Nucleus accumbens (tissue), 56 donors: ENCODE results near the gene MAGI1.
"Not testable (repeated sequence)": the region's sequence is repeated elsewhere in the genome, so short reads cannot be mapped to it uniquely, and the experiment has no call there.

ENCODE experiments used
- DNase-seq, 56 donors: peaks; one replicate each; lab custom pipeline; 2025; lab: John Stamatoyannopoulos, UW

Gene MAGI1

DNA sequence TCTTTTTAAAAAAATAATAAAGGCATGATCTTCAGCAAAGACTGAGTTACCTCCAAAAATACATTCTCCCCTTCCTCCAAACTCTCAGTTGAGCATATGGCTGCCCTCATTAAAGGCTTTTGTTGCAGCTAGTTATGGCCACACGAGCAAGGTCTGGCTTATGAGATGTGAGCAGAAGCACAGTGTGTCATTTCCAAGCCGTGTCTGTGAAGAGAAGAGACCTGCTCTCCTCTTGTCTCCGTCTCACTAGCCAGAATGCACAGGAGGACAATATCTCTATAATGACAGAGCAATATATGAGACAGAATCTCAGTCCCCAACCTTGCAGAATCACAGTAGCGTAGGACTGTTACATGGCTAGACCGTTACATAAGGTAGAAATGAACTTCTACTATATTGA is 152.3 kb downstream of the MAGI1 start:
- no peak for DNase-seq

DNA sequence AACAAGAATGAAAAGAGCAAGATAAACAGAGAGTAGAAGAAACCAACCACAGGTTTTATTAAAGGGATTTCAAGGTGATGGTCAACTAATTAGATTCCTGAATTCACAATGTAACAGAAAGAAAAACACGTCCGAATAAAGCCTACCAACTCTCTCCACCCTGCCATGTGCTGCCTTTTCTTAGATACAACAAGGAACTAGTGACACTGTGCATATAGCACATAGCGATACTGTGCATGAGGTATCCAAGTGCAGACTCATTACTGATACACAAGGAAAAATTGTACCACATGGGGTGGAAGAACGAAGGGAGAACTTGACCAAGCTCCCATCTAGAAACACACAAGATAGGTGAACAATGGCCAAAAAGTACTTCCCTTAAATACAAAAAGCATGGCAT is 154.6 kb downstream of the MAGI1 start:
- no peak for DNase-seq

GRCh38 chr3:65883613-65884012 is 155.1 kb downstream of the MAGI1 start:
- no peak for DNase-seq

- no peak for DNase-seq
Measured at GRCh38 chr3:65880350-65880749, 158.4 kb downstream of the MAGI1 start.

GRCh38 chr3:65879372-65879771 is 159.3 kb downstream of the MAGI1 start:
- no peak for DNase-seq

GRCh38 chr3:65878831-65879230 is 159.9 kb downstream of the MAGI1 start:
- no peak for DNase-seq

GRCh38 chr3:65877160-65877559 is 161.6 kb downstream of the MAGI1 start:
- DNase-seq, result no peak

GRCh38 chr3:65876028-65876420 is 162.7 kb downstream of the MAGI1 start:
- no peak for DNase-seq

DNA sequence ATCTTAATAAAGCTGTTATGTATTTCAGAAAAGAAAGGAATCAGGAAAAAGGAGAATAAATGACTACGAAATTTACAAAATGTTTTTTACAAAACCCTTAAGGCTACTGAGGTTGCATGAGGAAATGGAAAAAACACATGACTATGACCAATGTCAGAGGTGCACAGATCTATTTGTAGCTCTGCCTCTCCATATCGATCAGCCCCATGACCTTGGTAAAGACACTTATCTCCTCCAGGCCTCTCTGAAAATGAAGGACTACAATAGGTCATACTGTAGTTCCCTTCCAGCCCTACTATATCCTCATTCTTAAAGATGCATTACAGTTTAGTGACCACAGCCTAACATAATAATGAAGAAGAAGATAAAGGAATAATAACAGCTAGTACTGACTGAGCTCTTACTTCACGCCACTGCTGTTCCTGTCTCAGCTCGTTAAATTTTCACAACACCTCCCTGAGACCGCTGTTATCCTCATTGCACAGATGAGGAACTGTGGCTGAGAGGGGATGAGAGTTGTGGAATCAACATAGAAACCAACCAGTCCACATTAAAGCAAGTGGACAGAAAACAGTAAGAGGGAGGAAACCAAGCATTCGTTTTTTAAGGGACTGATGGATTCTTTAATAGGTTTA is 163.2 kb downstream of the MAGI1 start:
- no peak for DNase-seq

DNA sequence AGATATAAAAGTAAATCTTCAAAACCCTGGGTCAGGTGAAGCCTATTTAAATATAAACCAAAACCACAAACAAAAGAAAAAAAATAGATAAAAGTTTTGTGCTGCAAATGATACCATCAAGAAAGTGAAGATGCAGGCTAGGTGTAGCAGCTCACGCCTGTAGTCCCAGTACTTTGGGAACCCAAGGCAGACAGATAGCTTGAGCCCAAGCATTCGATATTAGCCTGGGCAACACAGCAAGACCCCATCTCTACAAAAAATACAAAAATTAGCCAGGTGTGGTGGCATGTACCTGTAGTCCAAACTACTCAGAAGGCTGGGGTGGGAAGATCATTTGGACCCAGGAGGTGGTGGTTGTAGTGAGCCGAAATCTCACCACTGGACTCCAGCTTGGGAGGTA is 164.8 kb downstream of the MAGI1 start:
- no peak for DNase-seq

DNA sequence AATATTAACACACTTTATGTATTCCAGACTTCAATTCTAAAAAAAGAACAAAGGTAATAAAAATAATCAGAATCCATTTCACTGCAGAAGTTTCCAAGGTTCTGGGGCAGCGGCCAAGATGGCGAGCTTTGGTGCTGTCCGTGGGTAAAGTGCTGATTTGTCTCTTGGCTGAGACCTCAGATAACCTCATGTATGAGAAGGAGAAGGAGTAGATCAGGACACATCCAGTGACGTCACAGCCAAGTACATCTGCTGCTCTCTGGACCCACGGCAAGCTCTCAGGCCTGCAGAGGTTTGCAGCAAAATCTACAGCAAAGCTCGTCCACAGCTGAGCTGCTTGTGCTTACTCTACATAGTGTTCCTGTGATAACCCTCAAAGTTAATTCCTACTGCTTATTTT is 165.7 kb downstream of the MAGI1 start:
- no peak for DNase-seq

- DNase-seq, result peak in 2 of 56 donors; percentile 1 to 7
Measured at GRCh38 chr3:65871305-65872141, 167.2 kb downstream of the MAGI1 start.

DNA sequence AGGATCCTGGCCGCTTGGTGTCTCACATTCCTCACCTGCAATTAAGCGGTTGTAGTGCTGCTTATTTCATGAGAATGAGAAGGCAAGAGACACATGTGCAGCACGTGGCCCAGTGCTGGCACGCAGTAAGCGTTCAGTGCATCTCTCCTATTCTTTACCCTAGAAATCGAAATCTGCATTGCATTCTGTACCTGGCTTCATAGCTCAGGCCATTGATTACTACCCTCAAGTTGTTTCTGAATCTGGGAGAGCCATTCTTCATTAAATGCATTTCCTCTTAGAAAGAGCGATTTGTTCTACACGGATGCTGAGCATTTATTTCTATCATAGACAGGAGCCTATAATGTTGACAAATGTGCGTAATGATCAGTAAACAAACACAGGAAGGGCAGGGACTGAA is 168.9 kb downstream of the MAGI1 start:
- DNase-seq, result no peak

- DNase-seq, result no peak
Measured at GRCh38 chr3:65867463-65868210, 171.1 kb downstream of the MAGI1 start.

DNA sequence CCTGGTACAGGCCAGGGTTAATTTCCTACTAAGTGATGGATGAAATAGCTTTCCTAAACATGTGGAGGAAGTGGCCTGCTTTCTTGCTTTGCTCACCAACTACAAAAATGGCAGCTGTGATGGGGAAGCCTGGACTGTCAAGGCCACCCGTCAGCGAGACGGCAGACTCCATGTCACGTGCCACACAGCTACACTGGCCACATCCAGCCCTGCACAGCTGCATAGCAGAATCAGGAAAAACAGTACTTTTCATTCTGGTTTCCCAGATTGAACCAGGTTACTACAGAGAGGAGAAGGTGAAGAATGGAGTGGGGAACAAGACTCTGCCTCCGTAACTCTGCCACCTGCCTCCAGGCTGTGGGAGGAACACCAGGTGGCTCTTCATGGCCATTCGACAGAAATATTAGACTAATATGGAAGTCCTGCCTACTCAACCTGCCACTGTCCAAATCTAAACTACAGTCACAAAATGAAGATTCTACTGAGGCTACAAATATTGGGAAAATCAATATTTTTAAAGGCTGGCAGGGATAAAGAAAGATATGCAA is 174.3 kb downstream of the MAGI1 start:
- no peak for DNase-seq

- DNase-seq, result no peak
Measured at GRCh38 chr3:65861718-65862117, 177.0 kb downstream of the MAGI1 start.

DNA sequence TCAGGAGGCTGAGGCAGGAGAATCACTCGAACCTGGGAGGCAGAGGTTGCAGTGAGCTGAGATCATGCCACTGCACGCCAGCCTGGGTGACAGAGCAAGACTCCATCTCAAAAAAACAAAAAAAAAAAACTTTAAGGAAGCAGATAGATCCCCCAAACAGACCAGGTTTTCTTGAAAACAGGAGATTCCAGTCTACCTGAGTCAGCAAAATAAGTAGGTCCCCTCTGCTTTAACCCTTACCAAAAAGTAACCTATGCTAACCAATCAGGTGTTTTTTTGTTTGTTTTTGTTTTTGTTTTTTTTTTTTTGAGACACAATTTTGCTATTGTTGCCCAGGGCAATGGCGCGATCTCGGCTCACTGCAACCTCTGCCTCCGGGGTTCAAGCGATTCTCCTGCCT is 179.1 kb downstream of the MAGI1 start:
- DNase-seq, result not testable (repeated sequence)

DNA sequence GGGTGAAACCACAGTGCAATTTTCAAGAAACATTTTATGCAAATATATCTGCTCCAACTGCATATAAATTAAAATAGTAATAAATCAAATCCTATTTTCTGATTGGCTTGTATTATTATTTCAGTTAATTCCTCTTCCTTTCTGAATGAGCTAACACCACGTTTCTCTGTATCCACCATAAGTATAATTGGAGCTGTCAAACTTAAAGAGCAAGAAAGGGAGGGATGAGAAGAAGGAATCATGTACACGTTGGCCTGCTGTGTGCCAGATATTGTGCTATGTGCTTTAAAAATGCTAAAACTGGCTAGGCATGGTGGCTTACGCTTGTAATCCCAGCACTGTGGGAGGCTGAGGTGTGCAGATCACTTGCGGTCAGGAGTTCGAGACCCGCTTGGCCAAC is 180.0 kb downstream of the MAGI1 start:
- no peak for DNase-seq

GRCh38 chr3:65857327-65857726 is 181.4 kb downstream of the MAGI1 start:
- DNase-seq, result no peak

DNA sequence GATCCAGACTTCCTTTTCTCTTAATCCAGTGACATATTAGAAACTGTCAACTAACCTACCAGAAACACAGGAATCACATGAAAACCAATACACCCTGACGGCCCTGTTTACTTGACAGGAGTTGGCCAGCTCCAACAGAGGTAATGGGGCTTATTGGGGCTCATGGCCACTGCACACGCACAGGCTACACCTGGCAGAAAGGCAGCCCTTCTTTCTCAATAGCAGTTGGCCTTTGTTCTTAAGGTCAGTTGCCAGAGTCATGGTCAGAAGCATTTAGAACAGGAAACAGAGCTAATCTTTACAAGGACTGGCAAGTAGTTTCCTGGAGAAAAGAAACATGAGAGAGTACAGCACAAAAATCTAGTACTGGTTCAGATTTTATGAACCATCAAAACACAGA is 181.8 kb downstream of the MAGI1 start:
- no peak for DNase-seq
